ENCODE measurements around the gene RIMOC1.

- TF ChIP-seq CTCF (IDR thresholded peaks at IDR 0.05; ENCODE audit: insufficient read depth, low read length) = no peak
- no peak for TF ChIP-seq GABPA (IDR thresholded peaks at IDR 0.05; ENCODE audit: low read depth)
- TF ChIP-seq SPI1 (IDR thresholded peaks at IDR 0.05; ENCODE audit: borderline replicate concordance, low read depth) = no peak
- no peak for TF ChIP-seq POLR2AphosphoS5 (IDR thresholded peaks at IDR 0.05; ENCODE audit: low read depth)
- TF ChIP-seq REST (IDR thresholded peaks at IDR 0.05; ENCODE audit: insufficient replicate concordance, low read depth) = no peak
Measured at GRCh38 chr5:41885286-41885685, 18.9 kb upstream of the RIMOC1 start.
